ENCODE measurements around the gene EFNB2. TPM values are rescaled to one million over a fixed set of nuclear protein-coding genes. Genes with fewer than 3 reads are reported as not detected.

Gene EFNB2
- total RNA-seq, 2 experiments from 2014 or later = 0.11 to 0.20 TPM

GRCh38 chr13:106453101-106453500 lies 82.4 kb downstream of the EFNB2 start:
- Mint-ChIP-seq H3K4me3 (no peak overlapping the region), H3K27me3 (peaks cover 11% of the 10 kb centered on the region), H3K27ac (no peak overlapping the region), H3K4me1 (ENCODE audit: low read depth) (no peaks in the 10 kb centered on the region), H3K9me3 (no peaks in the 10 kb centered on the region), H3K36me3 (ENCODE audit: low read depth) (no peaks in the 10 kb centered on the region)
- no peak for TF ChIP-seq CTCF (IDR thresholded peaks at IDR 0.05)
- intact Hi-C loops (cut with micrococcal nuclease) = no loop called here
- ATAC-seq (no peak), DNase-seq (no peak)
- ChIA-PET POLR2A (no interaction called here), CTCF (no interaction called here)

DNA sequence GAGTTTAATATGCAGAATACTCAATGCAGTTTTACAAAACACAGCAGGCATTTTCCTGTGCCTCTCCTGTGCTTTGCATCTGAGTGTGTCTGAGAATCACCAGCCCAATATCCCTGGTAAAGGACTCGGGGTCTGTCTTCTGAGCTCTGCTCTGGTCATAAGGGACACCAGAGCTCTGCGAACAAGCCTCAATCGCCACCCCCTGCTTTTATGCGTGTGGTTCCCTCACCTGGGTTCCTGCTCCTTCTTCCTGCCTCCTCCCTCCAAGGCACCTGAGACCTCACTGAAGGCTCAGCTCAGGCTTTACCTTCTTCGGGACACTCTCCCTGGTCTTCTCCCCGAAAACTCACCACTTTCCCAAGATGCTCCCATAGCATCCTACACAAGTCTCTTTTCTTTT lies 84.5 kb downstream of the EFNB2 start:
- Mint-ChIP-seq H3K4me1 (ENCODE audit: low read depth) (no peaks in the 10 kb centered on the region), H3K27me3 (peaks cover 14% of the 10 kb centered on the region), H3K4me3 (no peak overlapping the region), H3K27ac (no peak overlapping the region), H3K9me3 (no peaks in the 10 kb centered on the region), H3K36me3 (ENCODE audit: low read depth) (no peaks in the 10 kb centered on the region)
- ATAC-seq = no peak
- ChIA-PET CTCF (no interaction called here), POLR2A (interaction anchor here (0.7 kb wide), 1 partner anchor 369 kb away, joined by 4 read pairs; no protein-coding TSS in a partner anchor)
- no peak for TF ChIP-seq CTCF (IDR thresholded peaks at IDR 0.05)
- intact Hi-C loops (cut with micrococcal nuclease) = no loop called here
- no peak for DNase-seq

GRCh38 chr13:106449096-106449495 lies 86.4 kb downstream of the EFNB2 start:
- Mint-ChIP-seq H3K27me3 (peaks cover 19% of the 10 kb centered on the region), H3K36me3 (ENCODE audit: low read depth) (no peaks in the 10 kb centered on the region), H3K27ac (no peak overlapping the region), H3K9me3 (no peaks in the 10 kb centered on the region), H3K4me1 (ENCODE audit: low read depth) (no peaks in the 10 kb centered on the region), H3K4me3 (no peak overlapping the region)
- no peak for TF ChIP-seq CTCF (IDR thresholded peaks at IDR 0.05)
- DNase-seq = no peak
- intact Hi-C loops (cut with micrococcal nuclease) = no loop called here
- CTCF ChIA-PET = no interaction called here
- no peak for ATAC-seq
- POLR2A ChIA-PET = no interaction called here

DNA sequence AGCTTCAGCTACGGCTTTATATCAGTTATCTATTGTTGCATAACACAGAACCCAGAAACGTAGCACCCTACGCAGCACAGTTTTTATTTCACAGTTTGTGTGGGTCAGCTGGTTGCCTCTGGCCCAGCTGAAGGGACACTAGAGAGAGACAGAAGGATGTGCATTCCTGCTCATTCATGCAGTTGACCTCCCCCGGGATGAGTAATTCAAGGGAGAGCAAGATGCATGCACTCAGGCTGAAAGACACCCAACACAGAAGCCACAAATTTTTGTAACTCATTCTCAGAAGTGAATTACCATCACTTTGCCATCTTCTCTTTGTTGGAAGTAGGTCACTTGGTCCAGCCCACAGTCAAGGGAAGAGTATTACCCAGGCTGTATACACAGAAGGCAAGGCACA lies 89.5 kb downstream of the EFNB2 start:
- Mint-ChIP-seq H3K27ac (no peak overlapping the region), H3K4me1 (ENCODE audit: low read depth) (no peaks in the 10 kb centered on the region), H3K9me3 (no peaks in the 10 kb centered on the region), H3K36me3 (ENCODE audit: low read depth) (no peaks in the 10 kb centered on the region), H3K4me3 (no peak overlapping the region), H3K27me3 (peaks cover 15% of the 10 kb centered on the region)
- no peak for TF ChIP-seq CTCF (IDR thresholded peaks at IDR 0.05)
- POLR2A ChIA-PET = no interaction called here
- ATAC-seq (no peak), DNase-seq (no peak)
- CTCF ChIA-PET = interaction anchor here (2.0 kb wide), 1 partner anchor 11 kb away, joined by 4 read pairs; no protein-coding TSS in a partner anchor
- intact Hi-C loops (cut with micrococcal nuclease) = no loop called here

GRCh38 chr13:106443607-106444322 lies 91.7 kb downstream of the EFNB2 start:
- Mint-ChIP-seq H3K9me3 (no peaks in the 10 kb centered on the region), H3K4me3 (no peak overlapping the region), H3K27me3 (peaks cover 13% of the 10 kb centered on the region), H3K36me3 (ENCODE audit: low read depth) (no peaks in the 10 kb centered on the region), H3K4me1 (ENCODE audit: low read depth) (no peaks in the 10 kb centered on the region), H3K27ac (no peak overlapping the region)
- DNase-seq = no peak
- no peak for TF ChIP-seq CTCF (IDR thresholded peaks at IDR 0.05)
- CTCF ChIA-PET = no interaction called here
- intact Hi-C loops (cut with micrococcal nuclease) = no loop called here
- POLR2A ChIA-PET = no interaction called here
- no peak for ATAC-seq

Measured in activated CD8-positive, alpha-beta T cell treated with anti-CD3 and anti-CD28 coated beads for 36 hours (primary cell).